K562 (cell line): ENCODE measurements around the gene NME2. TPM values are rescaled to one million over a fixed set of nuclear protein-coding genes. Genes with fewer than 3 reads are reported as not detected.

Experiments
- CTCFL ChIP-seq: IDR thresholded peaks from 2 replicates; pipeline ENCODE4 v1.6.1; 2011; ENCODE audit warnings: borderline replicate concordance, low read depth, mild to moderate bottlenecking, moderate library complexity, low read length; ENCODE audit not compliant: insufficient read depth, poor library complexity, severe bottlenecking
- KDM4B ChIP-seq, 2 experiments: fragments of 450-650 bp in 1 of 2; sonication (generic) in 1 of 2; IDR thresholded peaks; 2 replicates each; pipeline ENCODE4 v1.6.1; 2016 to 2017; ENCODE audit warnings: borderline replicate concordance in 2 of 2, antibody characterized with exemption in 1 of 2, low read depth in 1 of 2, mild to moderate bottlenecking in 1 of 2
- MED1 ChIP-seq: sonication (generic); formaldehyde crosslinking; IDR thresholded peaks from 2 replicates; pipeline ENCODE4 v1.8.1; 2023; ENCODE audit warnings: missing genetic modification reagents, borderline replicate concordance
- MGA ChIP-seq: fragments of 450-650 bp; IDR thresholded peaks from 2 replicates; pipeline ENCODE4 v1.6.1; 2016; ENCODE audit warnings: mild to moderate bottlenecking, moderate library complexity
- TAF9B ChIP-seq: fragments of 450-650 bp; IDR thresholded peaks from 2 replicates; pipeline ENCODE4 v1.6.1; 2018; ENCODE audit warnings: mild to moderate bottlenecking; ENCODE audit not compliant: partially characterized antibody
- TARDBP ChIP-seq: fragments of 450-650 bp; IDR thresholded peaks from 2 replicates; pipeline ENCODE4 v1.6.1; 2016
- VEZF1 ChIP-seq: fragments of 200-800 bp; sonication (Bioruptor generic); IDR thresholded peaks from 2 replicates; pipeline ENCODE4 v1.6.1; 2017; ENCODE audit warnings: missing genetic modification characterization, missing compliant biosample characterization
- ZBTB7A ChIP-seq: IDR thresholded peaks from 2 replicates; pipeline ENCODE4 v1.6.1; 2011; ENCODE audit warnings: low read depth, mild to moderate bottlenecking, low read length, moderate library complexity, borderline replicate concordance; ENCODE audit not compliant: control insufficient read depth
- ZNF184 ChIP-seq: sonication (generic); formaldehyde crosslinking; IDR thresholded peaks from 2 replicates; pipeline ENCODE4 v1.5.0; 2020; ENCODE audit warnings: missing genetic modification reagents
- polyA plus RNA-seq, 8 experiments: library from polyadenylated mRNA; depleted of rRNA in 4 of 8; stranded (reverse) in 5 of 8; unstranded in 3 of 8; fragments of >200 nt; fragmentation: Nextera tagmentation in 2 of 8; fragmentation: Illumina TruSeq in 1 of 8; extraction: Ambion mirVana in 2 of 8; extraction: Trizol in 1 of 8; gene quantifications; 2 replicates each; pipeline versions ENCODE4 v1.2.1 to v1.2.3, GENCODE V29; 2011 to 2014; ENCODE audit warnings: inconsistent platforms in 1 of 8, missing spikeins in 1 of 8
- total RNA-seq, 7 experiments: library from RNA; depleted of rRNA in 6 of 7; stranded (reverse); fragments of >200 nt in 6 of 7; fragmentation: Illumina TruSeq in 2 of 7; extraction: Trizol in 2 of 7; gene quantifications; 2 replicates each; pipeline versions ENCODE4 v1.2.1 to v1.2.3, GENCODE V29; 2011 to 2021; ENCODE audit warnings: low replicate concordance in 1 of 7

The NME2 gene
- total and polyA plus RNA-seq, 9 of the 15 experiments (the other 6 are each of a cell fraction or from before 2014, with no cell fraction given), result 684 to 1,202 (median 924) TPM

- peak; percentile 73; the same call in 1 of the 2 replicates for TF ChIP-seq MGA
- no peak for TF ChIP-seq KDM4B (IDR thresholded peaks at IDR 0.05; ENCODE audit: borderline replicate concordance in 2 of 2, low read depth in 1 of 2)
- TF ChIP-seq TARDBP, result no peak
- peak; percentile 93 for TF ChIP-seq ZBTB7A
- TF ChIP-seq TAF9B, result no peak
- TF ChIP-seq VEZF1, result peak; percentile 72
- no peak for TF ChIP-seq MED1
- no peak for TF ChIP-seq CTCFL
- no peak for TF ChIP-seq ZNF184 (CRISPR knock-in tag)
These were observed at the start of gene NME2 (continued) for GRCh38 chr17:51166198-51166986.
